Parathyroid adenoma (tissue), 2 donors: ENCODE measurements around the gene NTN1.

Source experiments
- H2AFZ ChIP-seq: fragments of 300-600 bp; sonication (generic); one replicate; pipeline ENCODE4 v1.7.0; 2017; ENCODE audit warnings: antibody characterized with exemption, mild to moderate bottlenecking
- H3K27ac ChIP-seq: fragments of 300-600 bp; sonication (generic); one replicate; pipeline ENCODE4 v1.7.0; 2017
- H3K27me3 ChIP-seq: fragments of 300-600 bp; sonication (generic); one replicate; pipeline ENCODE4 v1.7.0; 2017; ENCODE audit warnings: low read length; ENCODE audit not compliant: control insufficient read depth, insufficient read depth
- H3K36me3 ChIP-seq: fragments of 300-600 bp; sonication (generic); one replicate; pipeline ENCODE4 v1.7.0; 2017; ENCODE audit warnings: low read length; ENCODE audit not compliant: control insufficient read depth, insufficient read depth
- H3K4me1 ChIP-seq: fragments of 300-600 bp; sonication (generic); one replicate; pipeline ENCODE4 v1.7.0; 2017; ENCODE audit warnings: control low read depth
- H3K4me2 ChIP-seq: fragments of 300-600 bp; sonication (generic); one replicate; pipeline ENCODE4 v1.7.0; 2017; ENCODE audit warnings: low read length
- H3K4me3 ChIP-seq: fragments of 300-600 bp; sonication (generic); one replicate; pipeline ENCODE4 v1.7.0; 2017; ENCODE audit warnings: low read depth, low read length
- H3K79me2 ChIP-seq: fragments of 300-600 bp; sonication (generic); one replicate; pipeline ENCODE4 v1.7.0; 2017; ENCODE audit warnings: control low read depth
- H3K9ac ChIP-seq: fragments of 300-600 bp; sonication (generic); one replicate; pipeline ENCODE4 v1.7.0; 2017; ENCODE audit warnings: mild to moderate bottlenecking
- H3K9me3 ChIP-seq: fragments of 300-600 bp; sonication (generic); one replicate; pipeline ENCODE4 v1.7.0; 2017; ENCODE audit warnings: low read length; ENCODE audit not compliant: control insufficient read depth
- CTCF ChIP-seq: fragments of 300-600 bp; sonication (generic); IDR thresholded peaks from one replicate; pipeline ENCODE4 v1.7.0; 2017; ENCODE audit warnings: antibody characterized with exemption, mild to moderate bottlenecking
- donor health status: primary hyperparathyroidism.

Gene NTN1

GRCh38 chr17:9072696-9073339 is 51.5 kb downstream of the NTN1 start:
- Histone ChIP-seq H2AFZ (no peak overlapping the region), H3K9me3 (no peaks in the 10 kb centered on the region), H3K4me2 (no peak overlapping the region), H3K4me1 (no peaks in the 10 kb centered on the region), H3K4me3 (no peak overlapping the region), H3K27ac (no peak overlapping the region), H3K36me3 (no peaks in the 10 kb centered on the region), H3K79me2 (no peaks in the 10 kb centered on the region), H3K9ac (no peak overlapping the region), H3K27me3 (no peaks in the 10 kb centered on the region)
- no peak for TF ChIP-seq CTCF

DNA sequence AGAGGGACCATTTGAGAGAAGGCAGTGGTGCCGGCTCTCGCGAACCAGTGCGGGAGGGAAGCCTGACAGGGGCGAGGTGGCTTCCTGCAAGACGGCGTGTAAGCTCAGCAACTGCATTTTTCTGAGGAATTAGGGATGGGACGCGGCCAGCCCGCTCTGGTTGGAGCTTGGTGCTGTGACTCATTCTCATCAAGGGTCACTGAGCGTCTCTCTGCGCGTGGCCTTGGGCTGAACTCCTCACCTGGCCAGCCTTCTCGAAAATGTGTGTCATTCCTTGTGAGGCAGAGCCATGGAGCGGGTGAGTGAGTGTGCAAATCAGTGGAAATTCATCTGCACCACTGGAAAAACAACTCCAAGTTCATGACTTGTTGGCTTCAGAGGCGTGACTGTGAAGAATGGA is 52.8 kb downstream of the NTN1 start:
- no peaks in the 10 kb centered on the region for H3K9me3 ChIP-seq
- no peak overlapping the region for H3K9ac ChIP-seq
- no peak overlapping the region for H3K4me2 ChIP-seq
- no peak for TF ChIP-seq CTCF
- H3K27me3 ChIP-seq: no peaks in the 10 kb centered on the region
- no peaks in the 10 kb centered on the region for H3K4me1 ChIP-seq
- no peak overlapping the region for H3K4me3 ChIP-seq
- no peak overlapping the region for H2AFZ ChIP-seq
- no peaks in the 10 kb centered on the region for H3K79me2 ChIP-seq
- H3K27ac ChIP-seq: no peak overlapping the region
- no peaks in the 10 kb centered on the region for H3K36me3 ChIP-seq

GRCh38 chr17:9079461-9080103 is 58.3 kb downstream of the NTN1 start:
- Histone ChIP-seq H3K4me1 (no peaks in the 10 kb centered on the region), H3K27ac (no peak overlapping the region), H3K36me3 (no peaks in the 10 kb centered on the region), H2AFZ (no peak overlapping the region), H3K27me3 (no peaks in the 10 kb centered on the region), H3K9me3 (no peaks in the 10 kb centered on the region), H3K4me2 (no peak overlapping the region), H3K9ac (no peak overlapping the region), H3K79me2 (no peaks in the 10 kb centered on the region), H3K4me3 (no peak overlapping the region)
- no peak for TF ChIP-seq CTCF

GRCh38 chr17:9080296-9080914 is 59.1 kb downstream of the NTN1 start:
- no peak overlapping the region for H2AFZ ChIP-seq
- H3K27ac ChIP-seq: no peak overlapping the region
- no peak overlapping the region for H3K4me3 ChIP-seq
- no peaks in the 10 kb centered on the region for H3K27me3 ChIP-seq
- H3K36me3 ChIP-seq: no peaks in the 10 kb centered on the region
- H3K4me2 ChIP-seq: no peak overlapping the region
- no peaks in the 10 kb centered on the region for H3K79me2 ChIP-seq
- no peaks in the 10 kb centered on the region for H3K9me3 ChIP-seq
- no peaks in the 10 kb centered on the region for H3K4me1 ChIP-seq
- H3K9ac ChIP-seq: no peak overlapping the region
- TF ChIP-seq CTCF: no peak
